Measurements from ENCODE around the gene TANC1.
"Not testable (repeated sequence)": the region's sequence is repeated elsewhere in the genome, so short reads cannot be mapped to it uniquely, and the experiment has no call there.

The TANC1 gene

GRCh38 chr2:159095813-159096212 lies 127.4 kb downstream of the TANC1 start:
- Histone ChIP-seq H3K4me1 (ENCODE audit: insufficient read depth, low read length) (peaks cover 4% of the 10 kb centered on the region; the same call in 1 of the 2 replicates), H3K9ac (ENCODE audit: low read depth, low read length) (no peak overlapping the region), H3K36me3 (ENCODE audit: insufficient read depth, low read length) (no peaks in the 10 kb centered on the region), H3K9me3 (ENCODE audit: control insufficient read depth, insufficient read depth, low read length) (no peaks in the 10 kb centered on the region; the same call in 1 of the 2 replicates)

- not testable (repeated sequence) for H3K9me3 ChIP-seq (ENCODE audit: control insufficient read depth, insufficient read depth, low read length); H3K4me1 ChIP-seq (ENCODE audit: insufficient read depth, low read length); H3K36me3 ChIP-seq (ENCODE audit: insufficient read depth, low read length); H3K9ac ChIP-seq (ENCODE audit: low read depth, low read length)
Observed at GRCh38 chr2:159096302-159096855, 127.9 kb downstream of the TANC1 start.

- no peaks in the 10 kb centered on the region; the same call in 1 of the 2 replicates for H3K9me3 ChIP-seq (ENCODE audit: control insufficient read depth, insufficient read depth, low read length)
- H3K9ac ChIP-seq (ENCODE audit: low read depth, low read length): no peak overlapping the region
- no peaks in the 10 kb centered on the region for H3K36me3 ChIP-seq (ENCODE audit: insufficient read depth, low read length)
- peaks cover 4% of the 10 kb centered on the region; the same call in 1 of the 2 replicates for H3K4me1 ChIP-seq (ENCODE audit: insufficient read depth, low read length)
Observed at GRCh38 chr2:159096901-159097300, 128.5 kb downstream of the TANC1 start.

GRCh38 chr2:159098361-159098760 lies 129.9 kb downstream of the TANC1 start:
- Histone ChIP-seq H3K36me3 (ENCODE audit: insufficient read depth, low read length) (no peaks in the 10 kb centered on the region), H3K9ac (ENCODE audit: low read depth, low read length) (no peak overlapping the region), H3K9me3 (ENCODE audit: control insufficient read depth, insufficient read depth, low read length) (no peaks in the 10 kb centered on the region; the same call in 1 of the 2 replicates), H3K4me1 (ENCODE audit: insufficient read depth, low read length) (no peaks in the 10 kb centered on the region)

- Histone ChIP-seq H3K9me3 (ENCODE audit: control insufficient read depth, insufficient read depth, low read length) (no peaks in the 10 kb centered on the region; the same call in 1 of the 2 replicates), H3K9ac (ENCODE audit: low read depth, low read length) (no peak overlapping the region), H3K36me3 (ENCODE audit: insufficient read depth, low read length) (no peaks in the 10 kb centered on the region), H3K4me1 (ENCODE audit: insufficient read depth, low read length) (no peaks in the 10 kb centered on the region)
Observed at GRCh38 chr2:159098921-159099411, 130.5 kb downstream of the TANC1 start.

- Histone ChIP-seq H3K9me3 (ENCODE audit: control insufficient read depth, insufficient read depth, low read length) (no peaks in the 10 kb centered on the region; the same call in 1 of the 2 replicates), H3K9ac (ENCODE audit: low read depth, low read length) (no peak overlapping the region), H3K36me3 (ENCODE audit: insufficient read depth, low read length) (no peaks in the 10 kb centered on the region)
Observed at GRCh38 chr2:159101755-159102489, 133.5 kb downstream of the TANC1 start.

GRCh38 chr2:159103411-159103810 lies 135.0 kb downstream of the TANC1 start:
- no peak overlapping the region for H3K9ac ChIP-seq (ENCODE audit: low read depth, low read length)
- H3K4me1 ChIP-seq (ENCODE audit: insufficient read depth, low read length): no peaks in the 10 kb centered on the region
- H3K36me3 ChIP-seq (ENCODE audit: insufficient read depth, low read length): no peaks in the 10 kb centered on the region
- no peaks in the 10 kb centered on the region for H3K9me3 ChIP-seq (ENCODE audit: control insufficient read depth, insufficient read depth, low read length)

More at GRCh38 chr2:159101755-159102489, 133.5 kb downstream of the TANC1 start:
- H3K4me1 ChIP-seq (ENCODE audit: insufficient read depth, low read length): no peaks in the 10 kb centered on the region

- Histone ChIP-seq H3K4me1 (ENCODE audit: insufficient read depth, low read length) (no peaks in the 10 kb centered on the region), H3K36me3 (ENCODE audit: insufficient read depth, low read length) (no peaks in the 10 kb centered on the region), H3K9me3 (ENCODE audit: control insufficient read depth, insufficient read depth, low read length) (no peaks in the 10 kb centered on the region), H3K9ac (ENCODE audit: low read depth, low read length) (no peak overlapping the region)
Observed at GRCh38 chr2:159106109-159106508, 137.7 kb downstream of the TANC1 start.

GRCh38 chr2:159108181-159108893 lies 139.9 kb downstream of the TANC1 start:
- no peaks in the 10 kb centered on the region for H3K9me3 ChIP-seq (ENCODE audit: control insufficient read depth, insufficient read depth, low read length)
- no peak overlapping the region for H3K9ac ChIP-seq (ENCODE audit: low read depth, low read length)
- H3K4me1 ChIP-seq (ENCODE audit: insufficient read depth, low read length): no peaks in the 10 kb centered on the region
- H3K36me3 ChIP-seq (ENCODE audit: insufficient read depth, low read length): no peaks in the 10 kb centered on the region

- H3K36me3 ChIP-seq (ENCODE audit: insufficient read depth, low read length): no peaks in the 10 kb centered on the region
- H3K4me1 ChIP-seq (ENCODE audit: insufficient read depth, low read length): no peaks in the 10 kb centered on the region
- no peaks in the 10 kb centered on the region for H3K9me3 ChIP-seq (ENCODE audit: control insufficient read depth, insufficient read depth, low read length)
- no peak overlapping the region for H3K9ac ChIP-seq (ENCODE audit: low read depth, low read length)
Observed at GRCh38 chr2:159109517-159109916, 141.1 kb downstream of the TANC1 start.

- H3K9ac ChIP-seq (ENCODE audit: low read depth, low read length): no peak overlapping the region
- no peaks in the 10 kb centered on the region for H3K9me3 ChIP-seq (ENCODE audit: control insufficient read depth, insufficient read depth, low read length)
- H3K36me3 ChIP-seq (ENCODE audit: insufficient read depth, low read length): no peaks in the 10 kb centered on the region
- no peaks in the 10 kb centered on the region for H3K4me1 ChIP-seq (ENCODE audit: insufficient read depth, low read length)
Observed at GRCh38 chr2:159110784-159111183, 142.3 kb downstream of the TANC1 start.

GRCh38 chr2:159111346-159111927 lies 143.0 kb downstream of the TANC1 start:
- Histone ChIP-seq H3K4me1 (ENCODE audit: insufficient read depth, low read length) (no peaks in the 10 kb centered on the region), H3K9me3 (ENCODE audit: control insufficient read depth, insufficient read depth, low read length) (no peaks in the 10 kb centered on the region)

GRCh38 chr2:159114835-159115234 lies 146.4 kb downstream of the TANC1 start:
- Histone ChIP-seq H3K9ac (ENCODE audit: low read depth, low read length) (no peak overlapping the region), H3K4me1 (ENCODE audit: insufficient read depth, low read length) (no peaks in the 10 kb centered on the region), H3K9me3 (ENCODE audit: control insufficient read depth, insufficient read depth, low read length) (no peaks in the 10 kb centered on the region), H3K36me3 (ENCODE audit: insufficient read depth, low read length) (no peaks in the 10 kb centered on the region)

More at GRCh38 chr2:159111346-159111927, 143.0 kb downstream of the TANC1 start:
- H3K36me3 ChIP-seq (ENCODE audit: insufficient read depth, low read length): no peaks in the 10 kb centered on the region
- no peak overlapping the region for H3K9ac ChIP-seq (ENCODE audit: low read depth, low read length)

- no peaks in the 10 kb centered on the region for H3K36me3 ChIP-seq (ENCODE audit: insufficient read depth, low read length)
- no peaks in the 10 kb centered on the region for H3K4me1 ChIP-seq (ENCODE audit: insufficient read depth, low read length)
- H3K9ac ChIP-seq (ENCODE audit: low read depth, low read length): no peak overlapping the region
- H3K9me3 ChIP-seq (ENCODE audit: control insufficient read depth, insufficient read depth, low read length): no peaks in the 10 kb centered on the region
Observed at GRCh38 chr2:159116922-159117321, 148.5 kb downstream of the TANC1 start.

All from ES-I3 (cell line).